ENCODE results near the gene KCTD8. TPM values are rescaled to one million over a fixed set of nuclear protein-coding genes. Genes with fewer than 3 reads are reported as not detected.

Gene KCTD8
- total RNA-seq, 1 experiment from 2014 or later = 1.1 TPM

DNA sequence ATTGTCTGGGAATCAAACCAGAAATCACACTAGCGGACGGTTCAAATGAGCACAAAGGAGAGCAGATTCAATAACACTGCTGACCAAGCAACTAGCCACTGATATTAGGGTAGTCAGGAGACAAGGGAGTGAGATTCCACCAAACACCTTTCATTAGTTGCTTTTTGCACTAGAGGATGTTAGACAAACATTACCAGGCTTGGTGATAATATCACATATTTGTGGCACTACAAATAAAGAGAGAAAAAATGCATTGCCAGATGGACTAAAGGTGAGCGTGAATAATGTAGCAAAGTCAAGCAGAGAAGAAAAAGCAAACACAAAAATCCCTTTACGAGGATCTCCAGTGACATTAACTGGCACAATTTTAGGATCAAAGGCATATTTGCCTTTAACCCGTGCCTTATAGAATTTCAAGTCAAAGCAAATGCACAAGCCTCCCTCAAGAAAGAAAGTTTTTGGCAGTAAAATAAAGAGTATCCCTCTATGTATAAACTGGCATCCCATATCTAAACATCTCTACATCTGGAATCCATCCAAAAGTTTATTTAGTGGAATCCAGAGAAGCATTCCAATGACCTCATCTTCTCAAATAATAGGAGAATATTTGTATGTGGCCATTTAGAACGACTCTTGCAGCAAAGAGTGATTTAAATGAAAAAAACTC lies 290.9 kb downstream of the KCTD8 start:
- Mint-ChIP-seq H3K4me1 (no peaks in the 10 kb centered on the region), H3K36me3 (ENCODE audit: insufficient read depth in 1 of 3, low read depth in 3 of 3) (no peaks in the 10 kb centered on the region; a peak in 2 of 7 replicates), H3K4me3 (no peak overlapping the region), H3K9me3 (no peaks in the 10 kb centered on the region; a peak in 2 of 5 replicates), H3K27ac (no peak overlapping the region; a peak in 1 of 7 replicates), H3K27me3 (ENCODE audit: low read depth) (no peaks in the 10 kb centered on the region)
- no peaks in the 10 kb centered on the region for H3K4me1 ChIP-seq (ENCODE audit: insufficient read depth, low read length)
- H3K9me3 ChIP-seq (ENCODE audit: control insufficient read depth, low read depth, low read length) = no peaks in the 10 kb centered on the region
- H3K79me1 ChIP-seq (ENCODE audit: insufficient read depth, low read depth, low read length, poor library complexity, severe bottlenecking) = no peaks in the 10 kb centered on the region
- no peak overlapping the region for H2BK12ac ChIP-seq (ENCODE audit: insufficient read length, low read depth, low read length)
- TF ChIP-seq, protein P1, sequence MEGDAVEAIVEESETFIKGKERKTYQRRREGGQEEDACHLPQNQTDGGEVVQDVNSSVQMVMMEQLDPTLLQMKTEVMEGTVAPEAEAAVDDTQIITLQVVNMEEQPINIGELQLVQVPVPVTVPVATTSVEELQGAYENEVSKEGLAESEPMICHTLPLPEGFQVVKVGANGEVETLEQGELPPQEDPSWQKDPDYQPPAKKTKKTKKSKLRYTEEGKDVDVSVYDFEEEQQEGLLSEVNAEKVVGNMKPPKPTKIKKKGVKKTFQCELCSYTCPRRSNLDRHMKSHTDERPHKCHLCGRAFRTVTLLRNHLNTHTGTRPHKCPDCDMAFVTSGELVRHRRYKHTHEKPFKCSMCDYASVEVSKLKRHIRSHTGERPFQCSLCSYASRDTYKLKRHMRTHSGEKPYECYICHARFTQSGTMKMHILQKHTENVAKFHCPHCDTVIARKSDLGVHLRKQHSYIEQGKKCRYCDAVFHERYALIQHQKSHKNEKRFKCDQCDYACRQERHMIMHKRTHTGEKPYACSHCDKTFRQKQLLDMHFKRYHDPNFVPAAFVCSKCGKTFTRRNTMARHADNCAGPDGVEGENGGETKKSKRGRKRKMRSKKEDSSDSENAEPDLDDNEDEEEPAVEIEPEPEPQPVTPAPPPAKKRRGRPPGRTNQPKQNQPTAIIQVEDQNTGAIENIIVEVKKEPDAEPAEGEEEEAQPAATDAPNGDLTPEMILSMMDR (conservative IDR thresholded peaks at IDR 0.05) = no peak
- H3K18ac ChIP-seq (ENCODE audit: insufficient read length, low read depth, low read length) = no peak overlapping the region
- DNase-seq = no peak
- no peak overlapping the region for H3T11ph ChIP-seq (ENCODE audit: low read length)
- no peaks in the 10 kb centered on the region for H3K23me2 ChIP-seq (ENCODE audit: insufficient read length, low read depth, low read length, poor library complexity, severe bottlenecking)
- no peak overlapping the region for H3K4me2 ChIP-seq (ENCODE audit: insufficient read depth, insufficient read length, low read length)
- H3K14ac ChIP-seq (ENCODE audit: insufficient read depth, low read length) = no peak overlapping the region
- H2BK120ac ChIP-seq (ENCODE audit: low read depth, low read length, poor library complexity, severe bottlenecking) = no peak overlapping the region
- H3K79me2 ChIP-seq (ENCODE audit: insufficient read depth, low read length) = no peaks in the 10 kb centered on the region
- no peak overlapping the region for H4K91ac ChIP-seq (ENCODE audit: insufficient read length, low read depth, low read length)
- no peak overlapping the region for H3K4ac ChIP-seq (ENCODE audit: low read depth, low read length)
- no CpG with 5 or more reads among the region's 6 CpGs for WGBS (ENCODE audit: extremely low coverage, insufficient read length, low lambda C conversion rate)
- H4K20me1 ChIP-seq (ENCODE audit: control insufficient read depth, insufficient read depth, insufficient read length) = no peaks in the 10 kb centered on the region
- no peak overlapping the region for H2AK5ac ChIP-seq (ENCODE audit: insufficient read length, low read length)
- H3K56ac ChIP-seq (ENCODE audit: insufficient read length, low read depth, low read length) = no peak overlapping the region
- no peaks in the 10 kb centered on the region for H3K27me3 ChIP-seq (ENCODE audit: insufficient read depth, low read length)
- H2BK20ac ChIP-seq (ENCODE audit: low read depth, low read length, poor library complexity, severe bottlenecking) = no peak overlapping the region
- H2BK15ac ChIP-seq (ENCODE audit: low read depth, low read length) = no peak overlapping the region
- no peak overlapping the region for H3K23ac ChIP-seq (ENCODE audit: insufficient read length, low read depth, low read length)
- H3K27ac ChIP-seq (ENCODE audit: insufficient read length, low read depth, low read length) = no peak overlapping the region
- H2BK5ac ChIP-seq (ENCODE audit: insufficient read length, low read length) = no peak overlapping the region
- H3K9ac ChIP-seq (ENCODE audit: extremely low read depth, insufficient read length, low read length) = no peak overlapping the region
- no peak overlapping the region for H4K5ac ChIP-seq (ENCODE audit: insufficient read length, low read depth, low read length)
- H2AFZ ChIP-seq (ENCODE audit: low read length) = no peak overlapping the region
- no peak overlapping the region for H4K8ac ChIP-seq (replicated peaks; ENCODE audit: insufficient read length, low read depth, low read length)

Data from H9 (cell line).